GM18867 (cell line): ENCODE data around the gene ZNF845.
A peak's percentile ranks its signal among the peaks of the same experiment; 100 is the strongest.
"Not testable (repeated sequence)": the region's sequence is repeated elsewhere in the genome, so short reads cannot be mapped to it uniquely, and the experiment has no call there.

Experiments used
- ATAC-seq: cut with Tn5 transposase; IDR thresholded peaks from one replicate; pipeline ENCODE4 v1.9.1; 2021; ENCODE audit warnings: mild to moderate bottlenecking, moderate library complexity; ENCODE audit not compliant: unreplicated experiment

Gene ZNF845

GRCh38 chr19:53333463-53334449 is at the start of gene ZNF845:
ZNF845 (plus strand) TSS chr19:53333749; CDS start chr19:53341308, 7,559 bp downstream.
- peak; percentile 98 for ATAC-seq

GRCh38 chr19:53285087-53285486 is 48.5 kb upstream of the ZNF845 start:
- ATAC-seq: no peak

- ATAC-seq: no peak
These were observed 42.6 kb upstream of the ZNF845 start for GRCh38 chr19:53290758-53291549.

- ATAC-seq: no peak
These were observed 38.6 kb upstream of the ZNF845 start for GRCh38 chr19:53294786-53295441.

GRCh38 chr19:53301341-53301740 is 32.2 kb upstream of the ZNF845 start:
- ATAC-seq: not testable (repeated sequence)

- no peak for ATAC-seq
These were observed 25.2 kb upstream of the ZNF845 start for GRCh38 chr19:53308339-53308811.

GRCh38 chr19:53311044-53311443 is 22.5 kb upstream of the ZNF845 start:
- no peak for ATAC-seq

GRCh38 chr19:53311897-53312296 is 21.7 kb upstream of the ZNF845 start:
- no peak for ATAC-seq

- no peak for ATAC-seq
These were observed 4.6 kb upstream of the ZNF845 start for GRCh38 chr19:53328967-53329366.

GRCh38 chr19:53332484-53332883 is 1.1 kb upstream of the ZNF845 start:
- ATAC-seq: no peak

- ATAC-seq: no peak
These were observed 485 bp upstream of the ZNF845 start for GRCh38 chr19:53333066-53333462.

GRCh38 chr19:53344403-53344802 is 10.9 kb downstream of the ZNF845 start:
- not testable (repeated sequence) for ATAC-seq

- no peak for ATAC-seq
These were observed 22.2 kb downstream of the ZNF845 start for GRCh38 chr19:53355739-53356138.

- no peak for ATAC-seq
These were observed 24.5 kb downstream of the ZNF845 start for GRCh38 chr19:53357821-53358581.

GRCh38 chr19:53360056-53360455 is 26.5 kb downstream of the ZNF845 start:
- not testable (repeated sequence) for ATAC-seq

- ATAC-seq: peak; percentile 95
These were observed 31.8 kb downstream of the ZNF845 start, which contains the start of gene ZNF525 for GRCh38 chr19:53365134-53365898. ZNF525 (plus strand) TSS chr19:53365705; CDS start chr19:53372282, 6,577 bp downstream.

- peak; percentile 27 for ATAC-seq
These were observed 32.4 kb downstream of the ZNF845 start for GRCh38 chr19:53365899-53366493.

- ATAC-seq: no peak
These were observed 38.6 kb downstream of the ZNF845 start for GRCh38 chr19:53372196-53372595.

GRCh38 chr19:53374288-53374687 is 40.7 kb downstream of the ZNF845 start:
- no peak for ATAC-seq
